ENCODE results near the gene PAX1. TPM values are rescaled to one million over a fixed set of nuclear protein-coding genes. Genes with fewer than 3 reads are reported as not detected.

Gene PAX1
- not detected for polyA plus RNA-seq (ENCODE audit: insufficient read length in 3 of 3)

- DNase-seq (ENCODE audit: low read depth in 3 of 3, low spot score in 2 of 3), result no peak
Observed at GRCh38 chr20:21705575-21706260, at the start of gene PAX1. Gene PAX1 (plus strand): TSS chr20:21705664. CDS start chr20:21705713, 49 bp downstream.

- no peak for DNase-seq (ENCODE audit: low read depth in 3 of 3, low spot score in 2 of 3)
Observed at GRCh38 chr20:21656308-21657067, 49.0 kb upstream of the PAX1 start.

- no peak for DNase-seq (ENCODE audit: low read depth in 3 of 3, low spot score in 2 of 3)
Observed at GRCh38 chr20:21661488-21662055, 43.9 kb upstream of the PAX1 start.

- DNase-seq (ENCODE audit: low read depth in 3 of 3, low spot score in 2 of 3), result no peak
Observed at GRCh38 chr20:21663465-21663864, 42.0 kb upstream of the PAX1 start.

GRCh38 chr20:21665687-21666446, 39.6 kb upstream of the PAX1 start:
- no peak for DNase-seq (ENCODE audit: low read depth in 3 of 3, low spot score in 2 of 3)

GRCh38 chr20:21670126-21670525, 35.3 kb upstream of the PAX1 start:
- no peak for DNase-seq (ENCODE audit: low read depth in 3 of 3, low spot score in 2 of 3)

- DNase-seq (ENCODE audit: low read depth in 3 of 3, low spot score in 2 of 3), result no peak
Observed at GRCh38 chr20:21670981-21671380, 34.5 kb upstream of the PAX1 start.

GRCh38 chr20:21677261-21677660, 28.2 kb upstream of the PAX1 start:
- DNase-seq (ENCODE audit: low read depth in 3 of 3, low spot score in 2 of 3), result no peak

GRCh38 chr20:21677781-21678180, 27.7 kb upstream of the PAX1 start:
- no peak for DNase-seq (ENCODE audit: low read depth in 3 of 3, low spot score in 2 of 3)

GRCh38 chr20:21681234-21681921, 24.1 kb upstream of the PAX1 start:
- DNase-seq (ENCODE audit: low read depth in 3 of 3, low spot score in 2 of 3), result no peak

GRCh38 chr20:21681922-21682318, 23.5 kb upstream of the PAX1 start:
- DNase-seq (ENCODE audit: low read depth in 3 of 3, low spot score in 2 of 3), result no peak

GRCh38 chr20:21682521-21682954, 22.9 kb upstream of the PAX1 start:
- peak in 2 of 3 donors; percentile 66 to 79 for DNase-seq (ENCODE audit: low read depth in 3 of 3, low spot score in 2 of 3)

- DNase-seq (ENCODE audit: low read depth in 3 of 3, low spot score in 2 of 3), result no peak
Observed at GRCh38 chr20:21684671-21685070, 20.8 kb upstream of the PAX1 start.

GRCh38 chr20:21685981-21686380, 19.5 kb upstream of the PAX1 start:
- DNase-seq (ENCODE audit: low read depth in 3 of 3, low spot score in 2 of 3), result no peak

GRCh38 chr20:21693322-21693721, 12.1 kb upstream of the PAX1 start:
- no peak for DNase-seq (ENCODE audit: low read depth in 3 of 3, low spot score in 2 of 3)

- no peak for DNase-seq (ENCODE audit: low read depth in 3 of 3, low spot score in 2 of 3)
Observed at GRCh38 chr20:21698494-21699215, 6.8 kb upstream of the PAX1 start.

GRCh38 chr20:21699216-21699508, 6.3 kb upstream of the PAX1 start:
- no peak for DNase-seq (ENCODE audit: low read depth in 3 of 3, low spot score in 2 of 3)

- no peak for DNase-seq (ENCODE audit: low read depth in 3 of 3, low spot score in 2 of 3)
Observed at GRCh38 chr20:21701171-21701876, 4.1 kb upstream of the PAX1 start.

- DNase-seq (ENCODE audit: low read depth in 3 of 3, low spot score in 2 of 3), result no peak
Observed at GRCh38 chr20:21702016-21702415, 3.4 kb upstream of the PAX1 start.

Measured in right renal cortex interstitium (tissue), 3 donors.